ENCODE measurements around the gene ARMH4.

The ARMH4 gene, protein sequence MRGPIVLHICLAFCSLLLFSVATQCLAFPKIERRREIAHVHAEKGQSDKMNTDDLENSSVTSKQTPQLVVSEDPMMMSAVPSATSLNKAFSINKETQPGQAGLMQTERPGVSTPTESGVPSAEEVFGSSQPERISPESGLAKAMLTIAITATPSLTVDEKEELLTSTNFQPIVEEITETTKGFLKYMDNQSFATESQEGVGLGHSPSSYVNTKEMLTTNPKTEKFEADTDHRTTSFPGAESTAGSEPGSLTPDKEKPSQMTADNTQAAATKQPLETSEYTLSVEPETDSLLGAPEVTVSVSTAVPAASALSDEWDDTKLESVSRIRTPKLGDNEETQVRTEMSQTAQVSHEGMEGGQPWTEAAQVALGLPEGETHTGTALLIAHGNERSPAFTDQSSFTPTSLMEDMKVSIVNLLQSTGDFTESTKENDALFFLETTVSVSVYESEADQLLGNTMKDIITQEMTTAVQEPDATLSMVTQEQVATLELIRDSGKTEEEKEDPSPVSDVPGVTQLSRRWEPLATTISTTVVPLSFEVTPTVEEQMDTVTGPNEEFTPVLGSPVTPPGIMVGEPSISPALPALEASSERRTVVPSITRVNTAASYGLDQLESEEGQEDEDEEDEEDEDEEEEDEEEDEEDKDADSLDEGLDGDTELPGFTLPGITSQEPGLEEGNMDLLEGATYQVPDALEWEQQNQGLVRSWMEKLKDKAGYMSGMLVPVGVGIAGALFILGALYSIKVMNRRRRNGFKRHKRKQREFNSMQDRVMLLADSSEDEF

GRCh38 chr14:58152014-58152857, at the start of gene ARMH4:
TSS of gene ARMH4 (minus strand) at chr14:58152213. CDS start at chr14:58139358, 12,855 bp downstream.
- DNase-seq (ENCODE audit: low read depth), result no peak
- peak within 1 kb of the TSS; percentile 61 for H3K4me3 ChIP-seq (ENCODE audit: low read depth, low read length)
- TF ChIP-seq, protein P1, sequence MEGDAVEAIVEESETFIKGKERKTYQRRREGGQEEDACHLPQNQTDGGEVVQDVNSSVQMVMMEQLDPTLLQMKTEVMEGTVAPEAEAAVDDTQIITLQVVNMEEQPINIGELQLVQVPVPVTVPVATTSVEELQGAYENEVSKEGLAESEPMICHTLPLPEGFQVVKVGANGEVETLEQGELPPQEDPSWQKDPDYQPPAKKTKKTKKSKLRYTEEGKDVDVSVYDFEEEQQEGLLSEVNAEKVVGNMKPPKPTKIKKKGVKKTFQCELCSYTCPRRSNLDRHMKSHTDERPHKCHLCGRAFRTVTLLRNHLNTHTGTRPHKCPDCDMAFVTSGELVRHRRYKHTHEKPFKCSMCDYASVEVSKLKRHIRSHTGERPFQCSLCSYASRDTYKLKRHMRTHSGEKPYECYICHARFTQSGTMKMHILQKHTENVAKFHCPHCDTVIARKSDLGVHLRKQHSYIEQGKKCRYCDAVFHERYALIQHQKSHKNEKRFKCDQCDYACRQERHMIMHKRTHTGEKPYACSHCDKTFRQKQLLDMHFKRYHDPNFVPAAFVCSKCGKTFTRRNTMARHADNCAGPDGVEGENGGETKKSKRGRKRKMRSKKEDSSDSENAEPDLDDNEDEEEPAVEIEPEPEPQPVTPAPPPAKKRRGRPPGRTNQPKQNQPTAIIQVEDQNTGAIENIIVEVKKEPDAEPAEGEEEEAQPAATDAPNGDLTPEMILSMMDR (IDR thresholded peaks at IDR 0.05; ENCODE audit: low read depth, low read length, missing control alignments), result peak; percentile 12

DNA sequence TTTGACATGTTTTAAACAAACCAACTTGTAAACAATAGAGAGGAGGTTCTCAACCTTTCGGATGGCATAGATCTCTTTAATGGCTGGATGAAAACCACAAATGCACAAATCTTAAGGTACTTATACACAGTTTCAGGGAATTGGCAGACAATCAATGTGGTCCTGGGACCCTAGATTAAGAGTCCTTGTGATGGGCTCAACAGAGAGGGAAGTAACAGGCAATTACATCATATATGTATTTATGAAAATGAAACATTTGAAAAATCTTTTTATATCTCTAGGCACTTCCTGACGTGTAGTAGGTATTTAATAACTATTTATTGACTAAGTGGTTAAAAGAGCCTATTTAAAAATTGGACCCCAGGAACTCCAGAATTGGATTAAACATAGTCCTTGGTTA, 48.8 kb upstream of the ARMH4 start:
- DNase-seq (ENCODE audit: low read depth), result no peak
- TF ChIP-seq, protein P1 (IDR thresholded peaks at IDR 0.05; ENCODE audit: low read depth, low read length, missing control alignments), result no peak
- peak overlapping the region; percentile 94 for H3K4me3 ChIP-seq (ENCODE audit: low read depth, low read length)

DNA sequence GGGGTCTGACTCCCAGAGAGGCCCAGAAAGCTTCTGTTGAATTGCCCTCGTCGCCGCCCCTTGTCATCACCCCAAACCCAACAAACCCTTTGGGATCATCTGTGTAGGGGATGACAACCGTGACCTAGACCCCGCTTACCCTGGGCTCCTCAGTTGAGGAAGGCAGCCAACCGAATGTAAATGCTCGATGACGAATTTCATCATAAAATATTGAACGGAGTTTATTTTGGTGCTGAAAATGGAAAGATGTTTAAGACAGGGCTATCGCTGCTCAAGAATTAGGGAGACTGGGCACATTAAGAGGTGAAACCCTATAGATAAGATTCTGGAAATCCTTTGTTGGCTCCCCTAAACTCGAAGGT, 48.4 kb upstream of the ARMH4 start:
- TF ChIP-seq, protein P1 (IDR thresholded peaks at IDR 0.05; ENCODE audit: low read depth, low read length, missing control alignments), result no peak
- no peak for DNase-seq (ENCODE audit: low read depth)

GRCh38 chr14:58199726-58200479, 47.9 kb upstream of the ARMH4 start, which contains the start of gene ACTR10:
TSS of gene ACTR10 (plus strand) at chr14:58200149. CDS start at chr14:58200218, 69 bp downstream.
- TF ChIP-seq, protein P1 (IDR thresholded peaks at IDR 0.05; ENCODE audit: low read depth, low read length, missing control alignments), result no peak
- peak; percentile 68 for DNase-seq (ENCODE audit: low read depth)
- peak within 1 kb of the TSS; percentile 94 for H3K4me3 ChIP-seq (ENCODE audit: low read depth, low read length)

More for the DNA sequence above, 48.4 kb upstream of the ARMH4 start:
- H3K4me3 ChIP-seq (ENCODE audit: low read depth, low read length), result peak overlapping the region; percentile 94

DNA sequence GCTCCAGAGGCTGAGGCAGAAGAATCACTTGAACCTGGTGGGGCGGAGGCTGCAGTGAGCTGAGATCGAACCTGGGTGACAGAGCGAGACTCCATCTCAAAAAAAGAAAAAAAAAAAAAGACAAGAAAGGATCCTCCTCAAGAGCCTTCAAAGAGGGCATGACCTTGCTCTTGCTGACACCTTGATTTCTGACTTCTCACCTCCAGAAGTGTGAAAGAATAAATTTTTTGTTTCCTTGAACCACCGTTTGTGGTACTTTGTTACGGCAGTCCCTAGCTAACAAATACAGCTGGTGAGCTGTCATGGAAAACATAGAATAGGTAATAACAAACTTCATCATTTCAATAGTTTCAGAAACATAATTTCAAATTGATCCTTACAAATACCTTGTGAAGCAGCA, 46.1 kb upstream of the ARMH4 start:
- no peak for DNase-seq (ENCODE audit: low read depth)
- H3K4me3 ChIP-seq (ENCODE audit: low read depth, low read length), result no peak overlapping the region
- TF ChIP-seq, protein P1 (IDR thresholded peaks at IDR 0.05; ENCODE audit: low read depth, low read length, missing control alignments), result no peak

GRCh38 chr14:58196198-58196597, 44.2 kb upstream of the ARMH4 start:
- TF ChIP-seq, protein P1 (IDR thresholded peaks at IDR 0.05; ENCODE audit: low read depth, low read length, missing control alignments), result no peak
- no peak overlapping the region for H3K4me3 ChIP-seq (ENCODE audit: low read depth, low read length)
- DNase-seq (ENCODE audit: low read depth), result no peak
